Progenitor cell of endocrine pancreas (in vitro differentiated cells): ENCODE results near the gene POPDC2. TPM values are rescaled to one million over a fixed set of nuclear protein-coding genes. Genes with fewer than 3 reads are reported as not detected.

Experiments
- DNase-seq: peaks from one replicate; pipeline ENCODE4 v3.0.0; 2021; ENCODE audit warnings: low spot score; ENCODE audit not compliant: unreplicated experiment
- H3K27ac Mint-ChIP-seq: 2 replicates; pipeline ENCODE4 v1.8.0; 2021; ENCODE audit warnings: mild to moderate bottlenecking, moderate library complexity, mixed read lengths
- H3K27me3 Mint-ChIP-seq: 2 replicates; pipeline ENCODE4 v1.8.0; 2021; ENCODE audit warnings: mixed read lengths
- H3K36me3 Mint-ChIP-seq: 2 replicates; pipeline ENCODE4 v1.8.0; 2022; ENCODE audit warnings: mixed read lengths; ENCODE audit not compliant: insufficient read depth
- H3K4me1 Mint-ChIP-seq: 2 replicates; pipeline ENCODE4 v1.8.0; 2021; ENCODE audit warnings: low read depth, mixed read lengths
- H3K4me3 Mint-ChIP-seq: 2 replicates; pipeline ENCODE4 v1.8.0; 2021; ENCODE audit warnings: low read depth, mild to moderate bottlenecking, moderate library complexity, mixed read lengths
- H3K9me3 Mint-ChIP-seq: 2 replicates; pipeline ENCODE4 v1.8.0; 2021; ENCODE audit warnings: low read depth, mixed read lengths
- CTCF ChIP-seq: fragments of 200-600 bp; sonication (generic); IDR thresholded peaks from one replicate; pipeline ENCODE4 v1.5.0; 2021; ENCODE audit warnings: antibody characterized with exemption, mild to moderate bottlenecking; ENCODE audit not compliant: unreplicated experiment
- total RNA-seq: library from RNA; stranded (reverse); gene quantifications from 2 replicates; pipeline ENCODE4 v1.2.1, GENCODE V29; 2021

POPDC2 gene
- total RNA-seq, 1 donor from 2014 or later, result 3.8 TPM

GRCh38 chr3:119631516-119631915, 28.9 kb downstream of the POPDC2 start:
- Mint-ChIP-seq H3K4me1 (no peaks in the 10 kb centered on the region), H3K36me3 (no peaks in the 10 kb centered on the region), H3K4me3 (no peak overlapping the region), H3K27me3 (peaks cover 3% of the 10 kb centered on the region), H3K9me3 (no peaks in the 10 kb centered on the region), H3K27ac (no peak overlapping the region)
- no peak for TF ChIP-seq CTCF
- DNase-seq, result no peak

- peaks cover 8% of the 10 kb centered on the region for H3K27me3 Mint-ChIP-seq
- H3K9me3 Mint-ChIP-seq, result no peaks in the 10 kb centered on the region
- H3K4me1 Mint-ChIP-seq, result no peaks in the 10 kb centered on the region
- no peak for TF ChIP-seq CTCF
- no peak for DNase-seq
- no peaks in the 10 kb centered on the region for H3K36me3 Mint-ChIP-seq
- H3K27ac Mint-ChIP-seq, result no peak overlapping the region
- H3K4me3 Mint-ChIP-seq, result no peak overlapping the region
Measured at GRCh38 chr3:119630880-119631329, 29.5 kb downstream of the POPDC2 start.

GRCh38 chr3:119630128-119630879, 30.1 kb downstream of the POPDC2 start:
- Mint-ChIP-seq H3K4me3 (no peak overlapping the region), H3K27ac (no peak overlapping the region), H3K36me3 (no peaks in the 10 kb centered on the region), H3K4me1 (no peaks in the 10 kb centered on the region), H3K27me3 (peaks cover 14% of the 10 kb centered on the region), H3K9me3 (no peaks in the 10 kb centered on the region)
- no peak for DNase-seq
- no peak for TF ChIP-seq CTCF

- Mint-ChIP-seq H3K4me3 (no peak overlapping the region), H3K27ac (no peak overlapping the region), H3K27me3 (peaks cover 17% of the 10 kb centered on the region), H3K9me3 (no peaks in the 10 kb centered on the region), H3K36me3 (no peaks in the 10 kb centered on the region), H3K4me1 (no peaks in the 10 kb centered on the region)
- DNase-seq, result no peak
- TF ChIP-seq CTCF, result no peak
Measured at GRCh38 chr3:119628816-119629445, 31.5 kb downstream of the POPDC2 start.

GRCh38 chr3:119628390-119628789, 32.0 kb downstream of the POPDC2 start:
- no peaks in the 10 kb centered on the region for H3K9me3 Mint-ChIP-seq
- no peak overlapping the region for H3K4me3 Mint-ChIP-seq
- H3K27ac Mint-ChIP-seq, result no peak overlapping the region
- peaks cover 17% of the 10 kb centered on the region for H3K27me3 Mint-ChIP-seq
- no peak for TF ChIP-seq CTCF
- DNase-seq, result no peak
- H3K4me1 Mint-ChIP-seq, result no peaks in the 10 kb centered on the region
- no peaks in the 10 kb centered on the region for H3K36me3 Mint-ChIP-seq
